ENCODE results near the gene UBAC2.
A peak's percentile ranks its signal among the peaks of the same experiment; 100 is the strongest.

UBAC2 gene

DNA sequence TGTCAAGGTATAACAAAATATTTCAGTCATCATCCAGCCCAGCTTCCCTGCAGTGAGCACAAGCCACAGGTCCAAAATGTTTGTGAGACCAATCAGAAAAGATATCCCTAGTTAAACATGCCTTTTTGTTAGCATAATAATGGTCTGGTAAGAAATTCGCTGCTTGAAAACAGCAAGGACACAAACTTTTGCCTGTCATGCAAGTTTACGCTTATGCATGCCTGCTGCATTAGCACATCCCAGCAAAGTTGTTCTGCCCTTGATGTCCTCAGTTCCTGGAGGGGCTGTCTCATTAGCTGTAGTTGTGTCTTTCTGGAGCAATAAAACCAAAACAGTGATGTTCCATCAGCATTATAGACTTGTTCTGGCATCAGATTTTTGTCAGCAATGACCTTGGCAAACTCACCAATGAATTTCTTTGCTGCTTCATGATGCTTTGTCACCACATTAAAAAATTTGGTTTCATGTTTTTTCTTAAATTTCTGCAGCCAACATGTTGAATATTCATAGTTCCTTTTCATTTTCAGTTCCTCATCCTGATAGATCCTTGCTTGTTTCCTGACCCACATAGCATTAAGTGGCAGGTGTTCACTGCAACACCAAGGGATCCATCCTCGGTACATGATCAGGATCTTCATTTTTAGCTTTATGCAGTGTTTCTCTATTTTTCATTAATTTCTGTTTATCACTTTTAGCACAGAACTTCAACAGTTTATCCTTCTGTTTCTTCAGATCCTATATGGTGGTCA is 178.5 kb downstream of the UBAC2 start:
- Histone ChIP-seq H3K9me2 (ENCODE audit: low read depth, low read length) (no peaks in the 10 kb centered on the region), H4K20me1 (ENCODE audit: insufficient read depth, low read length) (no peaks in the 10 kb centered on the region), H3K36me3 (ENCODE audit: insufficient read depth, low read length) (peaks cover 80% of the 10 kb centered on the region), H3K27ac (ENCODE audit: low read depth, low read length, poor library complexity, severe bottlenecking) (no peak overlapping the region), H2AFZ (ENCODE audit: low read length) (no peak overlapping the region), H3F3A (ENCODE audit: insufficient read depth, low read length) (peaks cover 8% of the 10 kb centered on the region; the same call in 1 of the 2 replicates), H3K4me2 (ENCODE audit: low read length) (no peak overlapping the region), H3K4me1 (ENCODE audit: insufficient read depth, low read length, severe bottlenecking) (peaks cover 68% of the 10 kb centered on the region), H3K4me3 (ENCODE audit: low read depth, low read length, poor library complexity, severe bottlenecking) (no peak overlapping the region), H3K9me3 (ENCODE audit: low read length) (no peaks in the 10 kb centered on the region), H3K79me2 (ENCODE audit: insufficient read depth, low read length) (no peaks in the 10 kb centered on the region), H3K27me3 (ENCODE audit: insufficient read depth, low read length) (no peaks in the 10 kb centered on the region), H3K9ac (ENCODE audit: low read length) (no peak overlapping the region)
- TF ChIP-seq EZH2 (IDR thresholded peaks at IDR 0.05; ENCODE audit: borderline replicate concordance, low read length): no peak
- TF ChIP-seq, protein P1, sequence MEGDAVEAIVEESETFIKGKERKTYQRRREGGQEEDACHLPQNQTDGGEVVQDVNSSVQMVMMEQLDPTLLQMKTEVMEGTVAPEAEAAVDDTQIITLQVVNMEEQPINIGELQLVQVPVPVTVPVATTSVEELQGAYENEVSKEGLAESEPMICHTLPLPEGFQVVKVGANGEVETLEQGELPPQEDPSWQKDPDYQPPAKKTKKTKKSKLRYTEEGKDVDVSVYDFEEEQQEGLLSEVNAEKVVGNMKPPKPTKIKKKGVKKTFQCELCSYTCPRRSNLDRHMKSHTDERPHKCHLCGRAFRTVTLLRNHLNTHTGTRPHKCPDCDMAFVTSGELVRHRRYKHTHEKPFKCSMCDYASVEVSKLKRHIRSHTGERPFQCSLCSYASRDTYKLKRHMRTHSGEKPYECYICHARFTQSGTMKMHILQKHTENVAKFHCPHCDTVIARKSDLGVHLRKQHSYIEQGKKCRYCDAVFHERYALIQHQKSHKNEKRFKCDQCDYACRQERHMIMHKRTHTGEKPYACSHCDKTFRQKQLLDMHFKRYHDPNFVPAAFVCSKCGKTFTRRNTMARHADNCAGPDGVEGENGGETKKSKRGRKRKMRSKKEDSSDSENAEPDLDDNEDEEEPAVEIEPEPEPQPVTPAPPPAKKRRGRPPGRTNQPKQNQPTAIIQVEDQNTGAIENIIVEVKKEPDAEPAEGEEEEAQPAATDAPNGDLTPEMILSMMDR (IDR thresholded peaks at IDR 0.05; ENCODE audit: low read length): no peak

DNA sequence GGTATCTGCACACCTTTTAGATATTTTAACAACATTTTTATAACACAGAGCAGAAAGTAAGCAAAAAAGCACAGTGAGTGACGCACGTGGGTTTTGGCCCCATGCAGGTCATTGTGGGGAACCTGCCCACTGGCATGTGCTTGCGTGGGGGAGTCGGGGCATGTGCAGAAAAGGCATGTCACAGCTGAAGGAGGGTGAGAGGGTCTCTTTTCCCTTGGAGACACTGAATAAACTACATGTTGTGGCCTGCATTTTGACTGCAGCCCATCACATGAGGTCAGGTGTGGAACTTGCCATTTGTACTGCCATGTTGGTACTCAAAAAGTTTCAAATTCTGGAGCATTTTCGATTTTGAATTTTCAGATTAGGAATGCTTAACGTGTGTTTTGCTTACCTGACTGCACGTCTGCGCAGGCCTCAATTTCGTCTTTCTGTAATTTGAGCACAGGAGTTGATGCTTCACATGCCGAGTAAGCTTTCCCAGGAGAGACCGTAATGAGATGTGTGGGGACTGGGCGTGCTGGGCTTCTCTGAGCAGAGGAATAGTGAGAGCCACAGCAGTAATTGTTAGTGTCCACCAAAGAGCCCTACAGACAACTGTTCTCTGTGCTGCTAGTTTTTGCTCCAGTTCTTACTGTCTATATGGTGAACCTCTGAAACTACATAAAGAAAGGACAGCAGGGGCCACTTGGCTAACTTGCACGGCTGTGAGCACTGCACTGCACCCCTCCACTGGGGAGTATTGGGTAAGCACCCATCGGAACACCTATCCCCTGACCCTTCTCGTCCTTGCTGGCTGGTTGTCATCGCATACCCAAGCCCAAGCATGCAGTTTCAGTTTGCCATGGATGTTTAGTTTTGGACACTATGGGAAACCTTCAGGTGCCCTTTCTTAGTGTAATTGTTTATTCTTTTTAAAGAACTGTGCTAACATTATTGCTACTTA is 179.5 kb downstream of the UBAC2 start:
- Histone ChIP-seq H3K9me3 (ENCODE audit: low read length) (no peaks in the 10 kb centered on the region), H2AFZ (ENCODE audit: low read length) (no peak overlapping the region), H3K4me3 (ENCODE audit: low read depth, low read length, poor library complexity, severe bottlenecking) (no peak overlapping the region), H4K20me1 (ENCODE audit: insufficient read depth, low read length) (no peaks in the 10 kb centered on the region), H3K36me3 (ENCODE audit: insufficient read depth, low read length) (peaks cover 88% of the 10 kb centered on the region), H3F3A (ENCODE audit: insufficient read depth, low read length) (no peaks in the 10 kb centered on the region), H3K27me3 (ENCODE audit: insufficient read depth, low read length) (no peaks in the 10 kb centered on the region), H3K4me1 (ENCODE audit: insufficient read depth, low read length, severe bottlenecking) (peaks cover 58% of the 10 kb centered on the region), H3K79me2 (ENCODE audit: insufficient read depth, low read length) (no peaks in the 10 kb centered on the region), H3K9ac (ENCODE audit: low read length) (no peak overlapping the region), H3K4me2 (ENCODE audit: low read length) (no peak overlapping the region), H3K27ac (ENCODE audit: low read depth, low read length, poor library complexity, severe bottlenecking) (no peak overlapping the region), H3K9me2 (ENCODE audit: low read depth, low read length) (no peaks in the 10 kb centered on the region)
- TF ChIP-seq, protein P1 (IDR thresholded peaks at IDR 0.05; ENCODE audit: low read length): no peak
- TF ChIP-seq EZH2 (IDR thresholded peaks at IDR 0.05; ENCODE audit: borderline replicate concordance, low read length): no peak

DNA sequence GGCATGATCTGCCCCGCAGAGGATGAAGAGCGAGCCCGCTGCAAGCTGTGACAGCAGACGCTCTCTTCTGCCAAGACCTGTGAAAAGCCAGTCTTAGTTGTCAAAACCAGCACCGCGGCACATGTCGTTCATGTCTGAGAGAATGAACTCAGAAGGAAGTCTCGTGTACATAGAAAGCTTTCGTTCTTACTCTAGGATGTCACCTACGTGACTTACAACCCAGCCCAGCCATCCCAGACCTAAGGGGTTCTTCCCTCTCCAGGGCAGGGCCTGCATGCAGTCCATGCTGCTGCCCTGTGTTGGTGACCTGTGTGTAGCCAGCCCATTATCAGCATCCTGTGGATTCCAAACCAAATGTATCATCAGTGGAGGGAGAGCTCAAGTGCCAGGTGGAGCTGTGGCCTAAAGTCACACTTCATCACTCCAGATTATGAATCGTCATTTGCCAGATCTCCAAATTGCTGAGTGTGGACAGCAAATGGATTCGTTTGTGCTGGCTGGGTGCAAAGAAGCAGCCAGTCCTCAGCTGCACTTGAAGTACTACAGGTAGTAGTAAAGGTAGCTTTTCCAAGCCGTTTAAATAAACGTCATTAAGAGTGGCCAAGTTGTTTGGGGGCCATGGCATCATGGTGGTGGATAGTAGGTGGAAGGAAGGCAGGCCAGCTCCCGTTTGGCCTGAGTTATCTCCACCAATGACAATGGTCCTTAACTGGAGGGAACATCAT is 180.4 kb downstream of the UBAC2 start:
- H3K36me3 ChIP-seq (ENCODE audit: insufficient read depth, low read length): peaks cover 97% of the 10 kb centered on the region
- H3K4me2 ChIP-seq (ENCODE audit: low read length): no peak overlapping the region
- no peaks in the 10 kb centered on the region for H3K79me2 ChIP-seq (ENCODE audit: insufficient read depth, low read length)
- H3K4me1 ChIP-seq (ENCODE audit: insufficient read depth, low read length, severe bottlenecking): peaks cover 48% of the 10 kb centered on the region
- H3K27ac ChIP-seq (ENCODE audit: low read depth, low read length, poor library complexity, severe bottlenecking): peak overlapping the region; percentile 5
- no peak overlapping the region for H3K9ac ChIP-seq (ENCODE audit: low read length)
- H4K20me1 ChIP-seq (ENCODE audit: insufficient read depth, low read length): no peaks in the 10 kb centered on the region
- H3K9me3 ChIP-seq (ENCODE audit: low read length): no peaks in the 10 kb centered on the region
- H3F3A ChIP-seq (ENCODE audit: insufficient read depth, low read length): no peaks in the 10 kb centered on the region
- no peak for TF ChIP-seq EZH2 (IDR thresholded peaks at IDR 0.05; ENCODE audit: borderline replicate concordance, low read length)
- TF ChIP-seq, protein P1 (IDR thresholded peaks at IDR 0.05; ENCODE audit: low read length): no peak
- no peak overlapping the region for H3K4me3 ChIP-seq (ENCODE audit: low read depth, low read length, poor library complexity, severe bottlenecking)
- H2AFZ ChIP-seq (ENCODE audit: low read length): no peak overlapping the region
- H3K27me3 ChIP-seq (ENCODE audit: insufficient read depth, low read length): no peaks in the 10 kb centered on the region
- H3K9me2 ChIP-seq (ENCODE audit: low read depth, low read length): no peaks in the 10 kb centered on the region

All from OCI-LY1 (cell line).